AG10803 (cell line): Measurements from ENCODE around the gene MED10.
A peak's percentile ranks its signal among the peaks of the same experiment; 100 is the strongest.

Experiments used
- DNase-seq: peaks from one replicate; pipeline ENCODE4 v3.0.0; 2010; ENCODE audit warnings: low read depth
- H3K4me3 ChIP-seq: 2 replicates; pipeline ENCODE4 v1.5.1; 2011; ENCODE audit warnings: mild to moderate bottlenecking, low read length, control low read depth
- CTCF ChIP-seq: conservative IDR thresholded peaks from 2 replicates; pipeline ENCODE4 v1.5.1; 2011; ENCODE audit warnings: mild to moderate bottlenecking, low read length, control low read depth, inconsistent platforms

MED10 gene

DNA sequence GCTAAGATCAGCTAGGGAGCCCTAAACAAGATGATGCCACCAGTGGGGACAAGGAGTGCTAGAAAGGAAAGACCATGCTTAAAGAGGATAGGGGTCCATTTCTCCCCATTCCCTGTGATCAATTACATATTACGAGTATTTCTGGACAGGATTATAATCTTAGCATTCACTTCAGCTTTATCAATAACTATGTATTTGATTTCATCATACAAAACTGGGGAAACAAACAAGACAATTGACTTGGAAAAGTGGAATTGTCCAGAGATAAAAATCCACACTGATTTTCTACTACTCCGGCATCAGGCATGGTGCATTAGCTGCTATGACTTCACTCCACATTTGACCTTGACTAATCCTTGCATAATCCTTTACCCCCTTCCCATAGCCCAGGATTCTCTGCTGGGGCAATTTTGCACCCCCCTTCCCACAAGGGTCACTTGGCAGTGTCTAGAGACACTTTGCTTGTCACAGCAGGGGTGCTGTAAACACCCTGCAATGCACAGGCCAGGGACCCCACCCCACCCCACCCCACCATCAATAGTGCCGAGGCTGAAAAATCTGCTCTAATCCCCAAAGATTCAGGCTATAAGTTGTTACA is 40.4 kb upstream of the MED10 start:
- no peak for TF ChIP-seq CTCF
- DNase-seq: no peak
- no peak overlapping the region for H3K4me3 ChIP-seq

GRCh38 chr5:6417657-6418056 is 39.3 kb upstream of the MED10 start:
- DNase-seq: no peak
- TF ChIP-seq CTCF: no peak
- H3K4me3 ChIP-seq: no peak overlapping the region

- peak; percentile 28 for DNase-seq
- H3K4me3 ChIP-seq: no peak overlapping the region
- no peak for TF ChIP-seq CTCF
Measured at GRCh38 chr5:6412811-6413210, 34.5 kb upstream of the MED10 start.

GRCh38 chr5:6411141-6411540 is 32.8 kb upstream of the MED10 start:
- H3K4me3 ChIP-seq: no peak overlapping the region
- no peak for TF ChIP-seq CTCF
- no peak for DNase-seq

DNA sequence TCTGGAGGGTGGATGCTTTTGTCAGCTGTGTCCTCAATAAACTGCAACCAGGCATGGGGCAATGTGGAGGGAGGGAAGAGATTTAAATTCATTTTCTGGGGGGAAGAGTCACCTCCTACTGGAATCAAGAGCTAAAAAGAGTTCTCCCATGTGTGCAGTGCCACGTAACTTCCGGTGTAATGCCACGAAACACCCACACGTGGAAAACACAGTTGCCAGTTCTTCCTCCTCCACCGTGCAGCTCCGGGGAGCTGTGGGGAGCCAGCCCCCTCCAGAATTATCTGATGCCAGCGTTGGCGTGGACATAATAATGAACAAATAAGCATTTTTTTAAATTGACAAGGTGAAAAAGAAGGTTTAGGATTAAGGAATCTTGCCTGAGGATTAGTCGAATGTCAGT is 32.1 kb upstream of the MED10 start:
- no peak for TF ChIP-seq CTCF
- no peak for DNase-seq
- no peak overlapping the region for H3K4me3 ChIP-seq

DNA sequence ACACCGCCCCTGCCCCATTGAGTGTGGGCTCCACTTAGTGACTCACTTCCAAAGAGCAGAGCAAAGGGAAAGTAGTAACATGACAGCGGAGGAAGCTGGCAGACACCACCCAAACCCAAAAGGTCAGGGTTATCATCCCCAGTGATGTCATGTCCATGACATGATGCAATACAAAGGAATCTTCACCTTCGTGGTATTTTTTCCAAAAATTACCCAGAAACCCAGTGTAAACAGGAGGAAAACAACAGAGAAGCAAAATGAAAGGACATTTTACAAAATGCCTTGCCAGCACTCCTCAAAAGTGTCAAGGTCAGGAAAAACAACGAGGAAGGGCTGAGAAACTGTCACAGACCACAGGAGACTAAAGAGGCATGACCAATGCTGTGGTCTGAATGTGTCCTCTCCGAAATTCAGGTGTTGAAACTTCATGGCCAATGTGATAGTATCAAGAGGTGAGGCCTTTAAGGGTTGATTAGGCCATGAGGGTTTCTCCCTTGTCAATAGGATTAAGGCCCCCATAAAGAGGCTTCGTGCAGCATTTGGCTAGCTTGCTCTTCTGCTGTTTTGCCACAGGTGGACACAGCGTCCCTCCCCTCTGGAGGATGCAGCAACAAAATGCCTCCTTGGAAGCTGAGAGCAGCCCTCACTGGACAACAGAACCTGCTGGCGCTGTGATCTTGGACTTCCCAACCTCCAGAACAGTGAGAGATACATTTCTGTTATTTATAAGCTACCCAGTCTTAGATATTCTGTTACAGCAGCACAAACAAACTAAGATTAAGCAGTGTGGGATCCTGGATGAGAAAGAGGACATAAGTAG is 30.5 kb upstream of the MED10 start:
- DNase-seq: no peak
- no peak for TF ChIP-seq CTCF
- H3K4me3 ChIP-seq: no peak overlapping the region

DNA sequence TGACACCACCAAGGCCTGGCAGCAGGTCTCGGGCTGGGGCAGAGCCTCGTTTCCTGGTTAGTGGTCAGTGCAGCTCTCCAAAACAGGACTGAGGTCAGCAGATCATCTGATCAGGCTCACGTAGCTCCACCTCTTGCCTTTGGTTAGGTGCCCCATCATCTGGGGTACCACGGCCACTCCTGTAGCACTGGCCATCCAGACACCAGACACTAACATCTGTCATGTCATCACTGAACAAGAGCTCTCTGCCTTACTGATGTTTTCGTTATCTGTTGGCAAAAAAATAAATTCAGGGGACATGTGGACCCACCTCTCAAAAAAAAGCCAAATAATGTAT is 29.9 kb upstream of the MED10 start:
- H3K4me3 ChIP-seq: no peak overlapping the region
- DNase-seq: no peak
- TF ChIP-seq CTCF: no peak
